ENCODE results near the gene TPRKB.

DNA sequence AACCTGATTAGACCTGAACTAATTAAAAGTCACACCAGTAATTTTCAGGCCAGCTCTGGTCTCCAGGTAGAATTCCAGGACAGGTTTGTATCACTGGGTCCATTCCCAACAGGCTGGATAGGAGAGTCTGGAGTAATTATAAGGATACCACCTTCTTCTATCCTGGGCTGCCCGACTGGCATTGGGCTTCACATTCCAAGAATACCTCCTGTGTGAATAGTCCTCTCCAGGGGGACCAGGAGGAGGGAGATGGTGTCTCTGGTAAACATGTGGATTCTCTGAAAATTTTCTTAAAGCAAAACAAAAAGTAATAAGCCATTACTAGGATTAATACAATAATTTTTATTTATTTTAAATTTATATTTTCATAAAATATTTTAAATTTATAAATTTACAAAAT lies 25.4 kb upstream of the TPRKB start:
- TF ChIP-seq, protein P1, sequence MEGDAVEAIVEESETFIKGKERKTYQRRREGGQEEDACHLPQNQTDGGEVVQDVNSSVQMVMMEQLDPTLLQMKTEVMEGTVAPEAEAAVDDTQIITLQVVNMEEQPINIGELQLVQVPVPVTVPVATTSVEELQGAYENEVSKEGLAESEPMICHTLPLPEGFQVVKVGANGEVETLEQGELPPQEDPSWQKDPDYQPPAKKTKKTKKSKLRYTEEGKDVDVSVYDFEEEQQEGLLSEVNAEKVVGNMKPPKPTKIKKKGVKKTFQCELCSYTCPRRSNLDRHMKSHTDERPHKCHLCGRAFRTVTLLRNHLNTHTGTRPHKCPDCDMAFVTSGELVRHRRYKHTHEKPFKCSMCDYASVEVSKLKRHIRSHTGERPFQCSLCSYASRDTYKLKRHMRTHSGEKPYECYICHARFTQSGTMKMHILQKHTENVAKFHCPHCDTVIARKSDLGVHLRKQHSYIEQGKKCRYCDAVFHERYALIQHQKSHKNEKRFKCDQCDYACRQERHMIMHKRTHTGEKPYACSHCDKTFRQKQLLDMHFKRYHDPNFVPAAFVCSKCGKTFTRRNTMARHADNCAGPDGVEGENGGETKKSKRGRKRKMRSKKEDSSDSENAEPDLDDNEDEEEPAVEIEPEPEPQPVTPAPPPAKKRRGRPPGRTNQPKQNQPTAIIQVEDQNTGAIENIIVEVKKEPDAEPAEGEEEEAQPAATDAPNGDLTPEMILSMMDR (IDR thresholded peaks at IDR 0.05) = no peak
- TF ChIP-seq EZH2 (IDR thresholded peaks at IDR 0.05) = no peak
